NCI-H526 (cell line): ENCODE data around the gene DSC3.
"Not testable (repeated sequence)": the region's sequence is repeated elsewhere in the genome, so short reads cannot be mapped to it uniquely, and the experiment has no call there.

Experiments
- DNase-seq, 2 experiments: peaks; one replicate each; lab custom pipeline; 2025; lab: John Stamatoyannopoulos, UW

The DSC3 gene

GRCh38 chr18:31041271-31042083 lies 1.1 kb downstream of the DSC3 start:
- DNase-seq = peak in 1 of 2 experiments; percentile 44

GRCh38 chr18:31040686-31041270 lies 1.8 kb downstream of the DSC3 start:
- no peak for DNase-seq

GRCh38 chr18:31039426-31039825 lies 3.1 kb downstream of the DSC3 start:
- no peak for DNase-seq

- DNase-seq = not testable (repeated sequence)
Observed at GRCh38 chr18:31037686-31038085, 4.9 kb downstream of the DSC3 start.

GRCh38 chr18:31034541-31034940 lies 8.0 kb downstream of the DSC3 start:
- DNase-seq = no peak

- no peak for DNase-seq
Observed at GRCh38 chr18:31030574-31031278, 11.8 kb downstream of the DSC3 start.

- no peak for DNase-seq
Observed at GRCh38 chr18:31015715-31016434, 26.7 kb downstream of the DSC3 start.

GRCh38 chr18:31011455-31011854 lies 31.1 kb downstream of the DSC3 start:
- DNase-seq = not testable (repeated sequence)

GRCh38 chr18:31010601-31011000 lies 31.9 kb downstream of the DSC3 start:
- no peak for DNase-seq

GRCh38 chr18:30999887-31000628 lies 42.5 kb downstream of the DSC3 start:
- no peak for DNase-seq

- DNase-seq = no peak
Observed at GRCh38 chr18:30999186-30999585, 43.4 kb downstream of the DSC3 start.

GRCh38 chr18:30997223-30997622 lies 45.3 kb downstream of the DSC3 start:
- DNase-seq = no peak

GRCh38 chr18:30992231-30992630 lies 50.3 kb downstream of the DSC3 start:
- DNase-seq = no peak

- no peak for DNase-seq
Observed at GRCh38 chr18:30991397-30991796, 51.1 kb downstream of the DSC3 start.

GRCh38 chr18:30989141-30989540 lies 53.4 kb downstream of the DSC3 start:
- DNase-seq = no peak

GRCh38 chr18:30988440-30988839 lies 54.1 kb downstream of the DSC3 start:
- no peak for DNase-seq

- DNase-seq = no peak
Observed at GRCh38 chr18:30987467-30988241, 54.9 kb downstream of the DSC3 start.

- DNase-seq = no peak
Observed at GRCh38 chr18:30985753-30986152, 56.8 kb downstream of the DSC3 start.

GRCh38 chr18:30982285-30982992 lies 60.1 kb downstream of the DSC3 start:
- no peak for DNase-seq

- not testable (repeated sequence) for DNase-seq
Observed at GRCh38 chr18:30978091-30978490, 64.5 kb downstream of the DSC3 start.
